ENCODE measurements around the gene NKAIN2.

Gene NKAIN2

GRCh38 chr6:124054034-124054433, 250.4 kb downstream of the NKAIN2 start (continued):
- TF ChIP-seq TSHZ2 (CRISPR knock-in tag; IDR thresholded peaks at IDR 0.05) (no peak), BACH2 (CRISPR knock-in tag; IDR thresholded peaks at IDR 0.05; ENCODE audit: borderline replicate concordance) (no peak), ZNF565 (CRISPR knock-in tag; conservative IDR thresholded peaks at IDR 0.05; ENCODE audit: low read depth) (no peak), ESRRG (CRISPR knock-in tag; IDR thresholded peaks at IDR 0.05) (no peak)

GRCh38 chr6:124055395-124055794, 251.7 kb downstream of the NKAIN2 start:
- ATAC-seq: no peak
- no peak for TF ChIP-seq ARNTL (CRISPR knock-in tag; IDR thresholded peaks at IDR 0.05; ENCODE audit: borderline replicate concordance, low read depth)
- TF ChIP-seq PPARA (CRISPR knock-in tag; IDR thresholded peaks at IDR 0.05; ENCODE audit: borderline replicate concordance): no peak
- TF ChIP-seq GLIS3 (CRISPR knock-in tag; IDR thresholded peaks at IDR 0.05): no peak
- TF ChIP-seq ZFP30 (CRISPR knock-in tag; IDR thresholded peaks at IDR 0.05): no peak
- no peak for TF ChIP-seq ZNF70 (CRISPR knock-in tag; IDR thresholded peaks at IDR 0.05)
- TF ChIP-seq OSR1 (CRISPR knock-in tag; IDR thresholded peaks at IDR 0.05): no peak
- TF ChIP-seq ZNF8 (CRISPR knock-in tag; IDR thresholded peaks at IDR 0.05): no peak

- TF ChIP-seq ZNF565 (CRISPR knock-in tag; conservative IDR thresholded peaks at IDR 0.05; ENCODE audit: low read depth) (no peak), TOX (CRISPR knock-in tag; IDR thresholded peaks at IDR 0.05; ENCODE audit: borderline replicate concordance) (no peak)
- ATAC-seq: no peak
Observed at GRCh38 chr6:124055963-124056362, 252.3 kb downstream of the NKAIN2 start.

- ATAC-seq: no peak
- TF ChIP-seq ZNF8 (CRISPR knock-in tag; IDR thresholded peaks at IDR 0.05) (no peak), ISL1 (CRISPR knock-in tag; IDR thresholded peaks at IDR 0.05) (no peak)
Observed at GRCh38 chr6:124056407-124057334, 253.0 kb downstream of the NKAIN2 start.

GRCh38 chr6:124057461-124057860, 253.8 kb downstream of the NKAIN2 start:
- ATAC-seq: no peak
- TF ChIP-seq ESRRG (CRISPR knock-in tag; IDR thresholded peaks at IDR 0.05) (no peak), ZNF565 (CRISPR knock-in tag; conservative IDR thresholded peaks at IDR 0.05; ENCODE audit: low read depth) (no peak), PATZ1 (CRISPR knock-in tag; IDR thresholded peaks at IDR 0.05; ENCODE audit: borderline replicate concordance) (no peak), SNAI2 (CRISPR knock-in tag; IDR thresholded peaks at IDR 0.05) (no peak), RARB (CRISPR knock-in tag; IDR thresholded peaks at IDR 0.05) (no peak), ZFP3 (CRISPR knock-in tag; IDR thresholded peaks at IDR 0.05) (no peak), POU6F1 (CRISPR knock-in tag; IDR thresholded peaks at IDR 0.05; ENCODE audit: borderline replicate concordance, low read depth) (no peak), ISL1 (CRISPR knock-in tag; IDR thresholded peaks at IDR 0.05) (no peak), BACH2 (CRISPR knock-in tag; IDR thresholded peaks at IDR 0.05; ENCODE audit: borderline replicate concordance) (no peak), CSDC2 (CRISPR knock-in tag; IDR thresholded peaks at IDR 0.05) (no peak), ZNF70 (CRISPR knock-in tag; IDR thresholded peaks at IDR 0.05) (no peak), CREB5 (CRISPR knock-in tag; IDR thresholded peaks at IDR 0.05; ENCODE audit: low read depth) (no peak), GLIS3 (CRISPR knock-in tag; IDR thresholded peaks at IDR 0.05) (no peak), TSHZ2 (CRISPR knock-in tag; IDR thresholded peaks at IDR 0.05) (no peak), ZC3H10 (CRISPR knock-in tag; IDR thresholded peaks at IDR 0.05) (no peak), ARNTL (CRISPR knock-in tag; IDR thresholded peaks at IDR 0.05; ENCODE audit: borderline replicate concordance, low read depth) (no peak), ZFP30 (CRISPR knock-in tag; IDR thresholded peaks at IDR 0.05) (no peak), PPARA (CRISPR knock-in tag; IDR thresholded peaks at IDR 0.05; ENCODE audit: borderline replicate concordance) (no peak)
